ENCODE measurements around the gene DAZAP2.

DAZAP2 gene

DNA sequence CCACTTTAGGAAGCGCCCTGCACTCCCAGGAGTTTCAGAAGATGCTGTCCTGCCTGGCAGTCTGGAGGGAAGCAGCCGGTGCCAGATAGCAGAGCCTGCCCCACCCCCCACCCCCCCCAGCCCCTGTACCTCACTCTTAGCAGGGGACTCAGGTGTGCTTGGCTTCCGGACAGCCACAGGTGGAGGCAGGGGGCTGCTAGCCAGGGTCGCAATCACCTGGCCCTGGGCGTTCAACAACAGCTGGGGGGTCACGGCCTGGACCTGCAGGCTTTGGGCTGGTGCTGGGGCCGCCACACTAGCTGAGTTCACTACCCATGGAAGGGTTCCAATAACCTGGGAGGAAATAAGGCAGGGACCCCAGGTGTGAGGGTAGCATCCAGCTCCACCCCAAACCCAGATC is 42.8 kb upstream of the DAZAP2 start:
- POLR2A ChIA-PET = no interaction called here
- CTCF ChIA-PET = no interaction called here
- no peak for TF ChIP-seq TARDBP (IDR thresholded peaks at IDR 0.05)
- no peak for DNase-seq (ENCODE audit: extremely low spot score)

DNA sequence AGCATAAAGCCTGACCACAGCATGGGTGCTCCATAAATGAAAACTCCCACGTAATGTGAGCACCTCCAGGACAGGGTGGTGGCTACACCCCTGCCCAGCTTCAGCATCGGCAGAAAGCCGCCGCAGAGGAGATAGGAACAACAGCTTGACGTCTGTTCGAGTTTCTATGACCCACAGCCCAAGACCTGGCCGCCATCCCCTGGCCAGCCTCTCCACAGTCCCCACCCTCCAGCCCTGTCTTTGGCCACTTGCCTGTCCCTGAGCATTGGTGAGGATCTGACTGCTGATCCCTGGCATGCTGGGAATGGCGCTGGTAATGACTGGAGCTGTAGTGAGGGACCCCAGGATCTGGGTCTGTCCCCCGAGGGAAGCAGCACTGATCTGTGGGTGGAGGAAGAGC is 42.1 kb upstream of the DAZAP2 start:
- ChIA-PET POLR2A (no interaction called here), CTCF (no interaction called here)
- TF ChIP-seq FOXM1 (IDR thresholded peaks at IDR 0.05; ENCODE audit: borderline replicate concordance) (no peak), ELF4 (IDR thresholded peaks at IDR 0.05) (no peak), TARDBP (IDR thresholded peaks at IDR 0.05) (no peak), FOXK2 (IDR thresholded peaks at IDR 0.05) (no peak), CTBP1 (IDR thresholded peaks at IDR 0.05; ENCODE audit: borderline replicate concordance) (no peak), ARNT (IDR thresholded peaks at IDR 0.05) (no peak), L3MBTL2 (conservative IDR thresholded peaks at IDR 0.05) (no peak), BHLHE40 (IDR thresholded peaks at IDR 0.05; ENCODE audit: borderline replicate concordance) (no peak), LEF1 (IDR thresholded peaks at IDR 0.05; ENCODE audit: borderline replicate concordance) (no peak), HDGF (IDR thresholded peaks at IDR 0.05; ENCODE audit: borderline replicate concordance) (no peak), NFRKB (IDR thresholded peaks at IDR 0.05) (no peak), SP1 (IDR thresholded peaks at IDR 0.05) (no peak), FOXA1 (IDR thresholded peaks at IDR 0.05) (no peak), ZNF384 (IDR thresholded peaks at IDR 0.05) (no peak), SUZ12 (IDR thresholded peaks at IDR 0.05) (no peak)
- TF ChIP-seq, protein P1, sequence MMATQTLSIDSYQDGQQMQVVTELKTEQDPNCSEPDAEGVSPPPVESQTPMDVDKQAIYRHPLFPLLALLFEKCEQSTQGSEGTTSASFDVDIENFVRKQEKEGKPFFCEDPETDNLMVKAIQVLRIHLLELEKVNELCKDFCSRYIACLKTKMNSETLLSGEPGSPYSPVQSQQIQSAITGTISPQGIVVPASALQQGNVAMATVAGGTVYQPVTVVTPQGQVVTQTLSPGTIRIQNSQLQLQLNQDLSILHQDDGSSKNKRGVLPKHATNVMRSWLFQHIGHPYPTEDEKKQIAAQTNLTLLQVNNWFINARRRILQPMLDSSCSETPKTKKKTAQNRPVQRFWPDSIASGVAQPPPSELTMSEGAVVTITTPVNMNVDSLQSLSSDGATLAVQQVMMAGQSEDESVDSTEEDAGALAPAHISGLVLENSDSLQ (IDR thresholded peaks at IDR 0.05) = no peak
- DNase-seq (ENCODE audit: extremely low spot score) = no peak

DNA sequence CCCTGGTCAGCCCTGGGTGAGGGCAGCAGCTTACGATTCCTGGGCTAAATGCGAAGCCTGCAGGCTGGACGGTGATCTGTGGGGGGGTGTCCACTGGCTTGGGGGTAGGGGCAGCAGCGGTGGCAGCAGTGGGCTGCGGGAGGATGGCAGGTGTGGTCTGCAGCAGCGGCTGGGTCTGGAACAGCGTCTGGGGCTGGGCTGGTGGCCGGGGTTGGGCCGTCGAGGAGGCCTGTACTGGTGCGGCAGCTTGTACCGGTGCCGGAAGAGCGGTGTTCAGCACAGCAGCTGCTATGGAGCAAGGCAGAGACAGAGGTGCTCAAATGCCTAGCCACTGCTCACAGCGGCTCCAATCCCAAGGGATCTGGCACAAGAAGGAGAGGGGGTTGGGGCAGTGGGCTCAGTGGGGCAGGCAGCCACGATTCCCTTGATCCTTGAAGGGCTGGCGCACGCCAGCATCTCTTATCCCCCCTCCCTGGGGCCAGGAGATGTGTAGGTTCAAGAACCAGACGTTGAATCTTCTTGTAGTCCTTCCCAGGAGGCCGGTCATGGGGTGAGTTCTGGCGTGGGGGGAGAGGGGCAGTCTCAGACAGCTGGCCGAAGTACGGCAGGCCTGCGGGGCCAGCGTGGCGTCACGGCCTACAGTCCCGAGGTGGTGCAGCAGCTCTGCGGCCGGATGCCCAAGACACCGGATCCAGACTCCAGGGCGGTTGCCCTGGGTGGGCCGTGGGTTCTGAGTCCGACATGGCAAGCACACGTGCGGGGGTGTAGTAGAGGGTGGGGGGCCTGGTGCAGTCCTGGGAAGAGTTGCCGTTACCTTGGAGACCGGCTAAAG is 40.7 kb upstream of the DAZAP2 start:
- DNase-seq (ENCODE audit: extremely low spot score) = no peak
- TF ChIP-seq ARNT (IDR thresholded peaks at IDR 0.05) (no peak), ELF4 (IDR thresholded peaks at IDR 0.05) (no peak), FOXK2 (IDR thresholded peaks at IDR 0.05) (no peak)
- ChIA-PET POLR2A (no interaction called here), CTCF (interaction anchor here (0.6 kb wide), 1 partner anchor 168 kb away, joined by 4 read pairs; no protein-coding TSS in a partner anchor)

DNA sequence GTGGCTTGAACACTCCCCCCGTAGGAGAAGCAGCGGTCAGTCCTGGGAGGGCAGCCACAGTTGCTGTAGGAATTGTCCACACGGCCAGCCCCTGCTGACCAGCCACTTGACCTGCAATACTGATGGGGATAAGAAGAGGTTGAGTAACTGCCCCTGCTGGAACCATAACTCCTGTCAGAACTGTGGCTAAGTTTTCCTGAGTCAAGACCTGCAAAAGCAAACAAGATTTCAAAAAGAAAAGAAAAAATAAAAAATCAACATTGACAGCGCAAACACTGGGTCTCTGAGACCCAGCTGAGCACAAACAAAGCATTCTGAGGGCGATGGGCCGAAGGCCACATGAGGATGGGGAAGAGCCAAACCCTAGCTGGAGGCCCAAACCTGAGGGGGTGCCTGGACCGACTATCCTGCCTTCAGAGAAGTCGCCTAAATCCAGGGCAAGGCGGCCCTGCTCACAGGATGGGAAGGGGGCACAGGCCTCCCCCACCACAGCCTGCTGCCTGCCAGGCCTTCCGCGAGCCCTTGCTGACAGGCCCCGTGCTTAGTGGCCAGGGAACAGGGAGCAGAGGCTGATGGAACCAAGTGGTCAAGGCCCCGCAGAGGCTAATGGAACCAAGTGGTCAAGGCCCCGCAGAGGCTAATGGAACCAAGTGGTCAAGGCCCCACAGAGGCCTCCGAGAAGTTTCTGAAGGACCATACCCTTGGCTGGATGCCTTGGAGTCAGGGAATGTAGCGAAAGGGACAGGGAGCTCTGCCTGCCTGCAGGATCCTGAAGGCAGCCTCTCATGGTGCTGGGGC is 39.9 kb upstream of the DAZAP2 start:
- TF ChIP-seq FOXM1 (IDR thresholded peaks at IDR 0.05; ENCODE audit: borderline replicate concordance) (no peak), FOXA1 (IDR thresholded peaks at IDR 0.05) (no peak), SUZ12 (IDR thresholded peaks at IDR 0.05) (no peak), ARNT (IDR thresholded peaks at IDR 0.05) (no peak), TARDBP (IDR thresholded peaks at IDR 0.05) (no peak), ZNF384 (IDR thresholded peaks at IDR 0.05) (no peak), SP1 (IDR thresholded peaks at IDR 0.05) (no peak), BHLHE40 (IDR thresholded peaks at IDR 0.05; ENCODE audit: borderline replicate concordance) (no peak), L3MBTL2 (conservative IDR thresholded peaks at IDR 0.05) (no peak)
- DNase-seq (ENCODE audit: extremely low spot score) = no peak
- CTCF ChIA-PET = no interaction called here
- POLR2A ChIA-PET = no interaction called here

- ChIA-PET CTCF (no interaction called here), POLR2A (no interaction called here)
- TF ChIP-seq L3MBTL2 (conservative IDR thresholded peaks at IDR 0.05) = no peak
- no peak for TF ChIP-seq NFRKB (IDR thresholded peaks at IDR 0.05)
- TF ChIP-seq SUZ12 (IDR thresholded peaks at IDR 0.05) = no peak
- TF ChIP-seq FOXM1 (IDR thresholded peaks at IDR 0.05; ENCODE audit: borderline replicate concordance) = no peak
- no peak for DNase-seq (ENCODE audit: extremely low spot score)
These were observed 39.2 kb upstream of the DAZAP2 start for GRCh38 chr12:51199366-51199945.

DNA sequence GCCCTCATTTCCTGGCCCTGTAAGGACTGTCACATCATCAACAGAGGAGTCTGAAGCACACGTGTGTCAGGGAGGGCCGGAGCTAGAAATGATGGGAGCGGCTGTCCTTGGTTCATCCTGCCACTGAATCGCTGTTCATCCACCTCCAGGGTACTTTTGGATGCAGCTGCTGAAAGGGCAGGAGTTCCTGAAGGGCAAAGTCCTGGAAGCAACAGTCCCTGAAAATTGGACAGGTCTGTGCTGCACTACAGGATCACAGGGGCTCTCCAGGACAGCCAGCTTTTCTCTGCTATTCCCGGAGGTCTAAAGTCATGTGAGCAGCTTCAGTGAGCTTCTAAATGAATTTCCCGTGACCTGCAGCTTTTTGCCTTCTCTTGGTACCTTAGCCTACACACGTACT is 38.5 kb upstream of the DAZAP2 start:
- ChIA-PET POLR2A (no interaction called here), CTCF (no interaction called here)
- TF ChIP-seq SP1 (IDR thresholded peaks at IDR 0.05) = no peak
- no peak for TF ChIP-seq ZNF384 (IDR thresholded peaks at IDR 0.05)
- TF ChIP-seq FOXK2 (IDR thresholded peaks at IDR 0.05) = no peak
- TF ChIP-seq ARNT (IDR thresholded peaks at IDR 0.05) = no peak
- no peak for DNase-seq (ENCODE audit: extremely low spot score)

DNA sequence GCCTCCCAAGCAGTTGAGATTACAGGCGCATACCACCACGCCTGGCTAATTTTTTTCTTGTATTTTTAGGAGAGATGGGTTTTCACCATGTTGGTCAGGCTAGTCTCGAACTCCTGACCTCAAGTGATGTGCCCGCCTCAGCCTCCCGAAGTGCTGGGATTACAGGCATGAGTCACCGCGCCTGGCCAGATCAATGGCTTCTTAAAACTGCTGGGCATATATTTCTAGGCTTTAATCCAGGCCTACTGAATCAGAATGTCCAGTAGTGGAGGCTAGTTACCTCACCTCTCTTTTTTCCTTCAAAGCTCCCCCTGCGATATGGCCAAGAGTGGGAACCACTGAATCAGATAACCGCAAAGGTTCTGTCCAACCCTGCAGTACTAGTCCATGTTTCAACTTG is 37.8 kb upstream of the DAZAP2 start:
- no peak for DNase-seq (ENCODE audit: extremely low spot score)
- ChIA-PET POLR2A (no interaction called here), CTCF (no interaction called here)
- no peak for TF ChIP-seq SUZ12 (IDR thresholded peaks at IDR 0.05)
- no peak for TF ChIP-seq NFRKB (IDR thresholded peaks at IDR 0.05)
- TF ChIP-seq LEF1 (IDR thresholded peaks at IDR 0.05; ENCODE audit: borderline replicate concordance) = no peak
- TF ChIP-seq ZNF384 (IDR thresholded peaks at IDR 0.05) = no peak
- TF ChIP-seq SP1 (IDR thresholded peaks at IDR 0.05) = no peak
- no peak for TF ChIP-seq ARNT (IDR thresholded peaks at IDR 0.05)
- no peak for TF ChIP-seq FOXK2 (IDR thresholded peaks at IDR 0.05)
- TF ChIP-seq FOXA1 (IDR thresholded peaks at IDR 0.05) = no peak
- TF ChIP-seq L3MBTL2 (conservative IDR thresholded peaks at IDR 0.05) = no peak
- no peak for TF ChIP-seq HDGF (IDR thresholded peaks at IDR 0.05; ENCODE audit: borderline replicate concordance)
- no peak for TF ChIP-seq FOXM1 (IDR thresholded peaks at IDR 0.05; ENCODE audit: borderline replicate concordance)
- no peak for TF ChIP-seq BHLHE40 (IDR thresholded peaks at IDR 0.05; ENCODE audit: borderline replicate concordance)
- TF ChIP-seq TARDBP (IDR thresholded peaks at IDR 0.05) = no peak
- no peak for TF ChIP-seq CTBP1 (IDR thresholded peaks at IDR 0.05; ENCODE audit: borderline replicate concordance)
- TF ChIP-seq, protein P1 (IDR thresholded peaks at IDR 0.05) = no peak
- TF ChIP-seq ELF4 (IDR thresholded peaks at IDR 0.05) = no peak

All from HEK293T (cell line).